K562 (cell line): ENCODE data around the gene IL27RA. TPM values are rescaled to one million over a fixed set of nuclear protein-coding genes. Genes with fewer than 3 reads are reported as not detected.

Source experiments
- HDAC1 ChIP-seq, 2 experiments: fragments of 450-650 bp; IDR thresholded peaks; 2 replicates each; pipeline ENCODE4 v1.6.1; 2016 to 2017; ENCODE audit warnings: inconsistent platforms in 1 of 2, mild to moderate bottlenecking in 1 of 2, moderate library complexity in 1 of 2
- MEF2D ChIP-seq: conservative IDR thresholded peaks from 2 replicates; pipeline ENCODE4 v1.6.1; 2016; ENCODE audit warnings: low read depth, missing genetic modification characterization, missing compliant biosample characterization
- NONO ChIP-seq, 2 experiments: fragments of 200-400 bp in 1 of 2; fragments of 450-650 bp in 1 of 2; formaldehyde crosslinking in 1 of 2; IDR thresholded peaks; 2 replicates each; pipeline ENCODE4 v1.6.1; 2017; ENCODE audit warnings: low read depth in 2 of 2, mild to moderate bottlenecking in 2 of 2, moderate library complexity in 2 of 2, low read length in 1 of 2
- STAT5B ChIP-seq: fragments of 250-450 bp; sonication (Bioruptor Pico); IDR thresholded peaks from 2 replicates; pipeline ENCODE4 v1.8.0; 2021; ENCODE audit warnings: mild to moderate bottlenecking, inconsistent platforms
- ZNF407 ChIP-seq: fragments of 450-650 bp; IDR thresholded peaks from 2 replicates; pipeline ENCODE4 v1.6.1; 2016; ENCODE audit warnings: low read depth
- ZNF785 ChIP-seq: fragments of 250-450 bp; sonication (Bioruptor Pico); IDR thresholded peaks from 2 replicates; pipeline ENCODE4 v1.4.0; 2020; ENCODE audit warnings: mild to moderate bottlenecking
- polyA plus RNA-seq, 8 experiments: library from polyadenylated mRNA; depleted of rRNA in 4 of 8; stranded (reverse) in 5 of 8; unstranded in 3 of 8; fragments of >200 nt; fragmentation: Nextera tagmentation in 2 of 8; fragmentation: Illumina TruSeq in 1 of 8; extraction: Ambion mirVana in 2 of 8; extraction: Trizol in 1 of 8; gene quantifications; 2 replicates each; pipeline versions ENCODE4 v1.2.1 to v1.2.3, GENCODE V29; 2011 to 2014; ENCODE audit warnings: inconsistent platforms in 1 of 8, missing spikeins in 1 of 8
- total RNA-seq, 7 experiments: library from RNA; depleted of rRNA in 6 of 7; stranded (reverse); fragments of >200 nt in 6 of 7; fragmentation: Illumina TruSeq in 2 of 7; extraction: Trizol in 2 of 7; gene quantifications; 2 replicates each; pipeline versions ENCODE4 v1.2.1 to v1.2.3, GENCODE V29; 2011 to 2021; ENCODE audit warnings: low replicate concordance in 1 of 7
- TF ChIP-seq, protein P1 (sequence below), 2 experiments: fragments of 450-650 bp; formaldehyde crosslinking in 1 of 2; IDR thresholded peaks; 2 replicates each; pipeline versions ENCODE4 v1.4.0 to v1.6.1; 2014 to 2020; ENCODE audit warnings: mild to moderate bottlenecking in 2 of 2, borderline replicate concordance in 1 of 2, low read depth in 1 of 2

Gene IL27RA
- total and polyA plus RNA-seq, 9 of the 15 experiments (the other 6 are each of a cell fraction or from before 2014, with no cell fraction given): 1.9 to 15.9 (median 12.0) TPM

- TF ChIP-seq, protein P1, sequence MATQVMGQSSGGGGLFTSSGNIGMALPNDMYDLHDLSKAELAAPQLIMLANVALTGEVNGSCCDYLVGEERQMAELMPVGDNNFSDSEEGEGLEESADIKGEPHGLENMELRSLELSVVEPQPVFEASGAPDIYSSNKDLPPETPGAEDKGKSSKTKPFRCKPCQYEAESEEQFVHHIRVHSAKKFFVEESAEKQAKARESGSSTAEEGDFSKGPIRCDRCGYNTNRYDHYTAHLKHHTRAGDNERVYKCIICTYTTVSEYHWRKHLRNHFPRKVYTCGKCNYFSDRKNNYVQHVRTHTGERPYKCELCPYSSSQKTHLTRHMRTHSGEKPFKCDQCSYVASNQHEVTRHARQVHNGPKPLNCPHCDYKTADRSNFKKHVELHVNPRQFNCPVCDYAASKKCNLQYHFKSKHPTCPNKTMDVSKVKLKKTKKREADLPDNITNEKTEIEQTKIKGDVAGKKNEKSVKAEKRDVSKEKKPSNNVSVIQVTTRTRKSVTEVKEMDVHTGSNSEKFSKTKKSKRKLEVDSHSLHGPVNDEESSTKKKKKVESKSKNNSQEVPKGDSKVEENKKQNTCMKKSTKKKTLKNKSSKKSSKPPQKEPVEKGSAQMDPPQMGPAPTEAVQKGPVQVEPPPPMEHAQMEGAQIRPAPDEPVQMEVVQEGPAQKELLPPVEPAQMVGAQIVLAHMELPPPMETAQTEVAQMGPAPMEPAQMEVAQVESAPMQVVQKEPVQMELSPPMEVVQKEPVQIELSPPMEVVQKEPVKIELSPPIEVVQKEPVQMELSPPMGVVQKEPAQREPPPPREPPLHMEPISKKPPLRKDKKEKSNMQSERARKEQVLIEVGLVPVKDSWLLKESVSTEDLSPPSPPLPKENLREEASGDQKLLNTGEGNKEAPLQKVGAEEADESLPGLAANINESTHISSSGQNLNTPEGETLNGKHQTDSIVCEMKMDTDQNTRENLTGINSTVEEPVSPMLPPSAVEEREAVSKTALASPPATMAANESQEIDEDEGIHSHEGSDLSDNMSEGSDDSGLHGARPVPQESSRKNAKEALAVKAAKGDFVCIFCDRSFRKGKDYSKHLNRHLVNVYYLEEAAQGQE (IDR thresholded peaks at IDR 0.05; ENCODE audit: borderline replicate concordance): peak; percentile 61
- TF ChIP-seq, protein P1 (CRISPR knock-in tag; IDR thresholded peaks at IDR 0.05; ENCODE audit: low read depth): 0 out of 2 replicates have a peak, but pooled peaks have one; percentile 68
- TF ChIP-seq NONO (IDR thresholded peaks at IDR 0.05; ENCODE audit: low read depth in 2 of 2, low read length in 1 of 2) (peak in 1 of 2 experiments; percentile 95; a peak in 2 of 4 replicates), STAT5B (CRISPR knock-in tag) (no peak), MEF2D (tag) (peak; percentile 59; the same call in 1 of the 2 replicates), HDAC1 (IDR thresholded peaks at IDR 0.05) (peak in 1 of 2 experiments; percentile 94; a peak in 2 of 4 replicates), ZNF407 (no peak; the same call in 1 of the 2 replicates), ZNF785 (no peak)
Observed at GRCh38 chr19:14006766-14007562, 24.6 kb upstream of the IL27RA start (continued).
